ENCODE data around the gene TAF1C. TPM values are rescaled to one million over a fixed set of nuclear protein-coding genes. Genes with fewer than 3 reads are reported as not detected.

TAF1C gene
- total and polyA plus RNA-seq, 9 of the 15 experiments (the other 6 are each of a cell fraction or from before 2014, with no cell fraction given), result 1.5 to 74.8 (median 21.0) TPM

- TF ChIP-seq, protein P1, sequence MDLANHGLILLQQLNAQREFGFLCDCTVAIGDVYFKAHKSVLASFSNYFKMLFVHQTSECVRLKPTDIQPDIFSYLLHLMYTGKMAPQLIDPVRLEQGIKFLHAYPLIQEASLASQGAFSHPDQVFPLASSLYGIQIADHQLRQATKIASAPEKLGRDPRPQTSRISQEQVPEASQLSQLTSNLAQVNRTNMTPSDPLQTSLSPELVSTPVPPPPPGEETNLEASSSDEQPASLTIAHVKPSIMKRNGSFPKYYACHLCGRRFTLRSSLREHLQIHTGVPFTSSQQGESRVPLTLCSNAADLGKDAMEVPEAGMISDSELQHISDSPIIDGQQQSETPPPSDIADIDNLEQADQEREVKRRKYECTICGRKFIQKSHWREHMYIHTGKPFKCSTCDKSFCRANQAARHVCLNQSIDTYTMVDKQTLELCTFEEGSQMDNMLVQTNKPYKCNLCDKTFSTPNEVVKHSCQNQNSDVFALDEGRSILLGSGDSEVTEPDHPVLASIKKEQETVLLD (IDR thresholded peaks at IDR 0.05), result no peak
- TF ChIP-seq ZBTB40 (IDR thresholded peaks at IDR 0.05) (0 out of 2 replicates have a peak, but pooled peaks have one; percentile 38), ZBTB40 (CRISPR knock-in tag; IDR thresholded peaks at IDR 0.05) (no peak), NCOR1 (IDR thresholded peaks at IDR 0.05) (peak; percentile 67), STAT5A (IDR thresholded peaks at IDR 0.05; ENCODE audit: borderline replicate concordance, low read length) (0 out of 2 replicates have a peak, but pooled peaks have one; percentile 21), BHLHE40 (IDR thresholded peaks at IDR 0.05; ENCODE audit: low read length) (0 out of 2 replicates have a peak, but pooled peaks have one; percentile 19), SOX6 (IDR thresholded peaks at IDR 0.05) (peak; percentile 76), TAL1 (IDR thresholded peaks at IDR 0.05) (peak; percentile 73), RB1 (IDR thresholded peaks at IDR 0.05; ENCODE audit: low read depth) (no peak), TCF3 (CRISPR knock-in tag; IDR thresholded peaks at IDR 0.05) (peak; percentile 79), ZNF639 (CRISPR knock-in tag; conservative IDR thresholded peaks at IDR 0.05 in 1 of 2, IDR thresholded peaks at IDR 0.05 in 1 of 2) (0 out of 4 replicates have a peak, but pooled peaks of 1 of the 2 experiments have one; percentile 34), DPF2 (IDR thresholded peaks at IDR 0.05) (peak; percentile 63; the same call in 1 of the 2 replicates)
- TF ChIP-seq, protein P2, sequence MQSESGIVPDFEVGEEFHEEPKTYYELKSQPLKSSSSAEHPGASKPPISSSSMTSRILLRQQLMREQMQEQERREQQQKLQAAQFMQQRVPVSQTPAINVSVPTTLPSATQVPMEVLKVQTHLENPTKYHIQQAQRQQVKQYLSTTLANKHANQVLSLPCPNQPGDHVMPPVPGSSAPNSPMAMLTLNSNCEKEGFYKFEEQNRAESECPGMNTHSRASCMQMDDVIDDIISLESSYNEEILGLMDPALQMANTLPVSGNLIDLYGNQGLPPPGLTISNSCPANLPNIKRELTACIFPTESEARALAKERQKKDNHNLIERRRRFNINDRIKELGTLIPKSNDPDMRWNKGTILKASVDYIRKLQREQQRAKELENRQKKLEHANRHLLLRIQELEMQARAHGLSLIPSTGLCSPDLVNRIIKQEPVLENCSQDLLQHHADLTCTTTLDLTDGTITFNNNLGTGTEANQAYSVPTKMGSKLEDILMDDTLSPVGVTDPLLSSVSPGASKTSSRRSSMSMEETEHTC (IDR thresholded peaks at IDR 0.05), result peak; percentile 19; the same call in 1 of the 2 replicates
Observed at GRCh38 chr16:84132527-84133285, 54.2 kb downstream of the TAF1C start (continued).
